Measurements from ENCODE around the gene IFI35.

DNA sequence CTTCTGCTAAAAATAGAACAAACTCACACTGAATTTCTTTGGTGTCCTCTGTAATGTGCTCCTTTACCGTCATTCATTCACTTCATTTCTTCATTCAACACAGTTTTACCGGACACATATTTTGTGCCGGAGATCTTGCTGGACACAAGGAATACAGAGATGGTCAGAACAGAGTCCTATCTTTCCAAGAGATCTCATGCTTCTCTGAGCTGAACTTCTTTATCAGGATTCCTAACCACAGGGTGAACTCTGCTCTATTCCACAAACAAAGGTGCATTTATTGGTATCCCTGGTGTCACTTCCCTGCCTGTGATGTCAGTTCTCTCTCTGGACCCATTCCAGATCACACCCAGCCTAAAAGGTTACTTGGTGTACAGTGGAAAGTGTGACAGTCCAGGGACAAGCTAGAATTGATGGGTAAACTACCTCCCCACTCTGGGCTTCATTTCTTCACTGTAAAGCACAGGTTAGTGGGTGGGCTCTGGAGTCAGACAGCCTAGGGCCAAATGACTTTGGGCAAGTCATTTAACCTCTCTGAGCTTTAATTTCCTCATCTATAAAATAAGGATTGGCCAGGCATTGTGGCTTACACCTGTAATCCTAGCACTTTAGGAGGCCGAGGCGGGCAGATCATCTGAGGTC, 4.2 kb downstream of the IFI35 start:
- TF ChIP-seq, protein P1, sequence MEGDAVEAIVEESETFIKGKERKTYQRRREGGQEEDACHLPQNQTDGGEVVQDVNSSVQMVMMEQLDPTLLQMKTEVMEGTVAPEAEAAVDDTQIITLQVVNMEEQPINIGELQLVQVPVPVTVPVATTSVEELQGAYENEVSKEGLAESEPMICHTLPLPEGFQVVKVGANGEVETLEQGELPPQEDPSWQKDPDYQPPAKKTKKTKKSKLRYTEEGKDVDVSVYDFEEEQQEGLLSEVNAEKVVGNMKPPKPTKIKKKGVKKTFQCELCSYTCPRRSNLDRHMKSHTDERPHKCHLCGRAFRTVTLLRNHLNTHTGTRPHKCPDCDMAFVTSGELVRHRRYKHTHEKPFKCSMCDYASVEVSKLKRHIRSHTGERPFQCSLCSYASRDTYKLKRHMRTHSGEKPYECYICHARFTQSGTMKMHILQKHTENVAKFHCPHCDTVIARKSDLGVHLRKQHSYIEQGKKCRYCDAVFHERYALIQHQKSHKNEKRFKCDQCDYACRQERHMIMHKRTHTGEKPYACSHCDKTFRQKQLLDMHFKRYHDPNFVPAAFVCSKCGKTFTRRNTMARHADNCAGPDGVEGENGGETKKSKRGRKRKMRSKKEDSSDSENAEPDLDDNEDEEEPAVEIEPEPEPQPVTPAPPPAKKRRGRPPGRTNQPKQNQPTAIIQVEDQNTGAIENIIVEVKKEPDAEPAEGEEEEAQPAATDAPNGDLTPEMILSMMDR (IDR thresholded peaks at IDR 0.05 in 4 of 5, conservative IDR thresholded peaks at IDR 0.05 in 1 of 5), result no peak
- peak in 1 of 2 donors; percentile 9 for TF ChIP-seq POLR2A (IDR thresholded peaks at IDR 0.05)
